GM21360 (cell line): ENCODE measurements around the gene PDIA6.
A peak's percentile ranks its signal among the peaks of the same experiment; 100 is the strongest.
"Not testable (repeated sequence)": the region's sequence is repeated elsewhere in the genome, so short reads cannot be mapped to it uniquely, and the experiment has no call there.

Source experiments
- ATAC-seq: cut with Tn5 transposase; IDR thresholded peaks from one replicate; pipeline ENCODE4 v1.9.1; 2021; ENCODE audit warnings: mild to moderate bottlenecking, moderate library complexity; ENCODE audit not compliant: unreplicated experiment

The PDIA6 gene

DNA sequence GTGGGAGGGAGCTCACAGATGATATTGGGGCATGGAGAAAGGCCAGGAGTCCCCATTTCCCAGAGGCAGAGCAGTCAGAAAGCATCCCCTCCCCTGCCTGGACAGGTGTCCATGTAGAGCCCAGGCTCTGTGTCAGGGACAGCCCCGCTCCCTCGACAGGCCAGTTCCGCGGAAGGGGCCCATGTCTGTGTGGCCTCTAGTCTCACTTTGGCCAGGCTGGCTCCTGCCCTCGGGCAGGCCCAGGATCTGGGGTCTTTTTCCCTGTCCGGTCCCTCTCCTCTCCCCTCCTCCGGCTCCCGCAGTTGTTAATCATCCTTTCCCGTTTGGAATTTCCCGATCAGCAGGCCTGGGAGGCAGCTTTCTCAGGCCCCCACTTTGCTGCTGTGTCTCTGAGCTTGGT lies 20.4 kb upstream of the PDIA6 start:
- ATAC-seq = no peak

DNA sequence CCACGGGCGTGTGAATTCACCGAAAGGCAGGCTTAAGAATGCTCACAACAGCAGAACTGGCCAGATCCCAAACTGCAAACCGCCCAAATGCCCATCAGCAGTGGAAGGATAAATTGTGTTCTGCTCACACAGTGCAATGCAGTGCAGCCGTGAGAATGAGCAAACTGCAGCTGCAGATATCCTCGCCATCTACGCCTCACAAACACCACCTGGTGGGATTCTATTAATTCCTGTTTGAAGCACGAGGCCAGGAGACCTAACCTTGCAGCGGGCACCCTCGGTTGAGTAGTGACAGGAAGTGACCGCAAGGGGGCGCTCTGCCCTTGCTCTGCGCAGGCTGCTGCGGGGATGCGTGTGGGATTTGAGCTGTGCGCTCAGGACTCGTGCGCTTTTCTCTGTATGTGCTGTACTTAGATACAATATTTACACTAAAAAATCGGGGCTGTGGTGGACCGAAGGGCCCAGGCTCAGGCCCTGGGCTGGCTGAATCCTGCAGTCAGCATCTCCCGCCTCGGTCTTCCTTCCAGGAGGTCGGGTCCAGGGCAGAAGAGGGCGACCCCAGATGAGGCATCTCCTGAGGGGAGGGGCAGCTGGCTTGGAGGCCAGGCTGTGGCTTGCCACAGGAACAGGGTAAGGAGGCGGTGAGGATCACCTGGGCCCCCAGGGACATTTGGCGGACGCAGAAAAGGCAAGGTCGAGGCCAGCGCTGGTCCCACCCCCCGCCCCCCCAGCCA lies 19.8 kb upstream of the PDIA6 start:
- peak; percentile 75 for ATAC-seq

GRCh38 chr2:10831400-10831985 lies 18.9 kb upstream of the PDIA6 start:
- ATAC-seq = no peak

DNA sequence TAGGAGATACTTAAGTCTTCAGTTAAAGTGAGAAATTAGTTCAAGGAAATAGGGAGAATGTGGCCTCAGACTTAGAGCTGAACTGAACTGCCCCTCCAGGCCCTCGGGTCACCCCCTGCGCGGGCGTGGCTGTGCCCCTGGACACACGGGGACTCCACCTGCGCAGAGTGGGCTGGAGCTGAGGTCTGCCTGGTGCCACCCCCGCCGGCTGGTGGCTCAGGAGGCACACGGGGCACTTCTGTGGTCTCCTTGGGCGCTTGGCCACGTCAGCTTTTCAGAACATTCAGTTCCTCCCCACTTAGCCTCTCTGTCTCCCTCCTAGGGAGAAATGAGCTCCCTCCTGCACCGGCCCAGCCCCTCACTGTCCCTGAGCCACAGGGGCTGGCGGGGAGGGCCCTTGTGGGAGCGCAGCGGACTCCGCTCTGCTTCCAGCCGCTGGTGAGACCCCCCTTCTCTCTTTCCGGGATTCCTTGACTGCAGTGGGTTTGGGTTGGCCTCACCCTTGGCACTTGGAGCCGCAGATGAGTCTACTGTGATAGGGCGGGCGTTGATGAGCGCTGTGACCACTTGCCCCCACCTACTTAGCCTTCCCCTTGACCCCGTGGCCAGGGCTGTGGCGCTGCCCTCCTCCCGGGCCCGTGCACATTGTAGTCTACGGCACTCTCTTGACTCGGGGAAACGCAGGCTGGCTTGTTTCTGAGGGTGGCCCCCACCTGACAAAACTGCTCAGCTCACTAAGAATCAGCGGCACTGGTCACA lies 18.2 kb upstream of the PDIA6 start:
- ATAC-seq = no peak

DNA sequence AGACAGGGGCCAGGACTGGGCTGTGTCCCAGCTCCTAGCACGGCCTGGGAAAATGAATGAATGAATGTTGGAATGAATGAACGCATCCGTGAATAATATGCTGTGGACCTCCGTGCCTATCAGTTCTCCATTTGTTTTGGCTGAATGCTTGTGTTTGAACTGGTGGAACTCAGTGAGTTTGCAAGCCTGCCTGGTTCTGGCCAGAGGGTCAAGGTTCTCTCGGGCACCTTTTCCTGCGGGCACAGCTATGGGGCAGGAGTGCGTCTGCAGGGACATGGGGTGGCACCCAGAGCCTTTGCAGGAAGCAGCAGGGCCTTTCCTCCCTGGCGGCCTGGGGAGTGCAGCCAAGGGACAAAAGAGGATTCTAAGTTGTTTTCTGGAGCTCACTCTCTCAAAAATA lies 17.6 kb upstream of the PDIA6 start:
- ATAC-seq = no peak

- ATAC-seq = no peak
Observed at GRCh38 chr2:10829299-10829698, 16.7 kb upstream of the PDIA6 start.

DNA sequence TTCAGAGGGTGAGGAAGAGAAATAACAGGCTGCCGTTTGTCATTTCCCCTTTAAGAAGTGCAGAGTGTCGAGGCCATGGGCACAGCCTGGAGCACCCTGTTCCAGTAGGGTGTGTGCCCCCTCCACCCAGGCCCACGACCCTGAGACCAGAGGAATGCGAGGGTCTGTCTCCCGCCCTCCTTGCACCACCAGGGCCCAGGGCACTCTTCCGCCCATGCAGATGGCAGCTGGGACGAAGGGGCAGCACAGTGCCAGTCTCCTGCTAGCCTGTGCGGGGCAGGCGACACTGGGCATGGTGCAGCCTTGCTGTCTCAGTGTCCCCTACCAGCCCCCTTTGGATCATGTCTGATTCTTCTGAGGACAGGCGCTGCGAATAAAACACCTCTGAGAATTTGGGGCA lies 15.8 kb upstream of the PDIA6 start:
- no peak for ATAC-seq

- no peak for ATAC-seq
Observed at GRCh38 chr2:10826625-10827024, 14.0 kb upstream of the PDIA6 start.

DNA sequence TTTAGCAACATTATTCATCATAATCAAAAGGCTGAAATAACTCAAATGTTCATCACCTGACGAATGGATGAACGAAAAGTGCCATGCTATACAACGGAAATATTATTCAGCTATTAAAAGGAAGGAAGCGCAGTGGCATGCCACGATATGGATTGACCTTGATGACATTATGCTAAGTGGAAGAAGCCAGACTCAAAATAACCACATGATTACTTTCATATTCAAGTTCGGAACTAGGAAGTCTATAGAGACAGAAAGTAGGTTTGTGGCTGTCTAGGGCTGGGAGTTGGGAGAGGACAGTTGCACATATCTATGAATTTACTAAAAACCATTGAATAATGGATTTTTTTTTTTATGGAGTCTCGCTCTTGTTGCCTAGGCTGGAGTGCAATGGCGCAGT lies 13.4 kb upstream of the PDIA6 start:
- ATAC-seq = no peak

DNA sequence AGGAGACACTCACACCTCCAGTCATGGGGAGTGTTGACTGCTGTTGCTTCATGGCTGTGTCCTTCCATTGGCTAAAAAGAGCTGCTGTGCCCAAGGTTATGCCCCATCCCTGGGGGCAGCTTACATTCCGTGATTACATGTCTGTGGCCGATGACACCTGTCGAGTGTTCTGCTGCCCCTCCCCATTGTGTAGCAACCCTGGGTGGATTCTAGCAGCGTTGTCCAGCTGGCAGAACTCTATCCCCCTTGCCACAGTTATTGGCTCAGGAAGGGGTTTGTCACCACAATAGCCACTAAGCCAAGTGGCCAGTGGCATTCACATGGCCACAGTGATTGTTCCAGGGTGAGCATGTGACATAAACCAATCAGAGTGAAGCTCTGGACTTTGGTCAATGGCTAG lies 11.6 kb upstream of the PDIA6 start:
- no peak for ATAC-seq

GRCh38 chr2:10820978-10821695 lies 8.6 kb upstream of the PDIA6 start:
- no peak for ATAC-seq

- no peak for ATAC-seq
Observed at GRCh38 chr2:10820562-10820961, 8.0 kb upstream of the PDIA6 start.

GRCh38 chr2:10819714-10820314 lies 7.2 kb upstream of the PDIA6 start:
- no peak for ATAC-seq

DNA sequence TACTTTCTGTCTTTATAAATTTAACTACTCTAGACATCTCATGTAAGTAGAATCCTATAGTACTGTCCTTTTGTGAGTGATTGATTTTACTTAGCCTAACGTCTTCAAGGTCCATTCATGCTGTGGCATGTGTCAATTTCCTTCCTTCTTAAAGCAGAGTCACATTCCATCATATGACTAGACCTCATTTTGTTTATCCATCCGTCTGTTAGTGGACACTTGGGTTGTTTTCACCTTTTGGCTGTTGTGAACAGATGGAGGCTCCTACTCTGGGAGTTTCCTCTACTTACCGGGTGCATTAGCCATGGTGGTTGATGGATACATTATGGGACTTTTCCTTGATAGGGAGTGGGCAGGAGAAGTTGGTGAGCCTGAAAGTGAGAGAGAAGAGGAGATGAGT lies 6.4 kb upstream of the PDIA6 start:
- no peak for ATAC-seq

DNA sequence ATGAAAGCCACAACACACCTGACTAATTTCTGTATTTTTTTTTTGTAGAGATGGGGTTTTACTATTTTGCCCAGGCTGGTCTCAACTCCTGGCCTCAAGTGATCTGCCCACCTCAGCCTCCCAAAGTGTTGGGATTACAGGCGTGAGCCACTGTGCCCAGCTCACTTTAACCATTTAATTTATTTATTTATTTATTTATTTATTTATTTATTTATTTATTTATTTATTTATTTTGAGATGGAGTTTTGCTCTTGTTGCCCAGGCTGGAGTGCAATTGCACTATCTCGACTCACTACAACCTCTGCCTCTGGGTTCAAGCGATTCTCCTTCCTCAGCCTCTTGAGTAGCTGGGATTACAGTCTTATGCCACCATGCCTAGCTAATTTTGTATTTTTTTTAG lies 5.7 kb upstream of the PDIA6 start:
- ATAC-seq = not testable (repeated sequence)

DNA sequence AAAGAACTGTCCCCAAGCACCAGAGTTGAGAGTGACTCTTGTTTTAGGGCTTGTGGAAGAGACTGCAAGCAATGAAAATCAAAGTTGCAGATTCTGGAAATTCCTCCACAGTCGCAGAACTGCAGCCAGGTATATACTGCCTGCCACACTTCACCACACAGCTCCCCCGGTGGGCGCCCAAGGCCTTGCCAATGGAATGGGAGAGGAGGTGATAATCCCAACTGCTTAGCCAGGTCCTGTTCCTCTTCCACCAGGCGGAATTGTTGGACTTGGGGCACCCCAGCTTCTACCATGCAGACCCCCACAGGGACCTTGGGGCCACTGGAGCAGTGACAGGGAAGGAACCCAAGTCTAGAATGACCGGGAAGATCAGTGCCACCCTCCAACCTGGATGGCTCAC lies 4.8 kb upstream of the PDIA6 start:
- no peak for ATAC-seq

DNA sequence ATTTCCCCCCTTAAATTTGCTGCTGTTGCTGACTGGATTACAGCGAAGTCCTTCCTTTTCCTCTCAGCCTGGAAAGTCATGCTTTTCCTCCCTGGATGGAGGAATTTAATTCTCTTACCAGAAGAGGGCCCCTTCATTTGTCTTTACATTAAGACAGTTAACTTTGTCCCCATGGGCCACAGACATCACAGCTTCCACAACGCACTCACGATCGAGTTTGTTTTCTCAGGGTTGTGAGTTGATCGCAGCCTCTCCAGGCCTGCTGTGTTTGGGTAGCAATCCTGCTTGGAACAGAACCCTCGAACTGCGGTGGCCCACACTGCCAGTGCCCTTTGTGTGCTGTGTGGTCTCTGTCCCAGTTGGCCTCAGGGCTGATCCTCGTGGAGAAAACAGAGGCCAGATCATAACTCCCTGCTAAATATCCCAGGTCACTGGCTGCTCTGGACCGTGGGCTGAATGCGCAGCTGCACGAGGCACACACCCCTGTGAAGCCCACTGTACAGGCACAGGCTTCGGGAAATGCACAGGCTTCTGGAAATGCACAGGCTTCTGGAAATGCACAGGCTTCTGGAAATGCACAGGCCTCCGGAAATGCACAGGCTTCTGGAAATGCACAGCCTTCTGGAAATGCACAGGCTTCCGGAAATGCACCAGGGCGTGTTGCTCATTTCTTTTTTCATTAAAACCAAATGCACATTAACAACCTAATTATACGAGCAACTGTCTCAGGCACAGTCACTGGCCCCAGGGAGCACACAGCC lies 2.2 kb upstream of the PDIA6 start:
- no peak for ATAC-seq

DNA sequence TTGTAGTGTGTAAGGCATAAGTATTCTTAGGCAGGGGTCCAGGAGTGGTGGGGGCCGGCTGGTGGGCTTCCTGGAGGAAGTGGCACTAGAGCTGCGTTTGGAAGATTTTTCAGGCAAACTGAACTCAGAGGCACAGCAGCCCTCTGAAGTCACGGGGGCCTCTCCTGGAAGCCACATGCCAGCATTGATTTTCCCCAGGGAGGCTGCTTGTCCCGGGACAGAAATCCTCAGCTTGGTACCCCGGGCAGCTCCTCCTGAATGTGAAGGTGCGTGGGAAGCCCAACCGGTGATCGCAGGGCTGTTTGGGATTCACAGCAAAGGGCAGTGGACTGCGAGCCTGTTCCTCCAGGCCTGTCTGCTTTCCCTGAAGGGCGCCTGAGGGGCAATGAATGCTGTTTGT lies 1.6 kb upstream of the PDIA6 start:
- ATAC-seq = no peak

GRCh38 chr2:10813163-10814138 lies 866 bp upstream of the PDIA6 start:
- ATAC-seq = not testable (repeated sequence)
